ENCODE data around the gene SRRD.

DNA sequence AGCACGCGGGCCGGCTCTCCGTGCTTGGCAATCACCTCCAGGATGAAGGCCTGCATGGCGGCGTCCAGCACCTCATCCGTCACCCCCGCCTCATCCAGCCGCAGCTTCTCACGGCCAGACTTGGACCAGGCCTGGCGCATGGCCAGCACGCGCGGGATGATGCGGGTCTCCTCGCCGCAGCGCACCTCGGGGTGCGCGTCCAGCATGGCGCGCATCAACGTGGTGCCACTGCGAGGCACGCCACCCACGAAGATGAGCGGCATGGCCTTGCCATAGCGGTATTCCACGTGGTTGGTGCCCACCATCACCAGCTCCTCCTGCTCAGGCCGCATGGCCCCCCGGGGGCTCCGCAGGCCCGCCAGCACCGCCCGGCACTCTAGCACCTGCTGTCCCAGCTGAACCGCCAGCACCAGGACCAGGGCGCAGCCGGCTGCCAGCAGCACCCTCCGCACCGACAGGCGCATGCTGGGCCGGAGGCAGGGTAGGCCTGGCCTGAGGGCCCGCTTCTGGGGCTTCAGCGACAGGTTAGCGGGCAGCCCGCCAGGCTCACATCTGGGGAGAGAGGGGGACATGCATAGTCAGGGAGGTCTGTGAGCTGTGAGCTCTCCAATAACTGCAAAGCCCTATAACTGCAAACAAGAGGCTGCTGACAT is 57.6 kb downstream of the SRRD start:
- TF ChIP-seq, protein P1, sequence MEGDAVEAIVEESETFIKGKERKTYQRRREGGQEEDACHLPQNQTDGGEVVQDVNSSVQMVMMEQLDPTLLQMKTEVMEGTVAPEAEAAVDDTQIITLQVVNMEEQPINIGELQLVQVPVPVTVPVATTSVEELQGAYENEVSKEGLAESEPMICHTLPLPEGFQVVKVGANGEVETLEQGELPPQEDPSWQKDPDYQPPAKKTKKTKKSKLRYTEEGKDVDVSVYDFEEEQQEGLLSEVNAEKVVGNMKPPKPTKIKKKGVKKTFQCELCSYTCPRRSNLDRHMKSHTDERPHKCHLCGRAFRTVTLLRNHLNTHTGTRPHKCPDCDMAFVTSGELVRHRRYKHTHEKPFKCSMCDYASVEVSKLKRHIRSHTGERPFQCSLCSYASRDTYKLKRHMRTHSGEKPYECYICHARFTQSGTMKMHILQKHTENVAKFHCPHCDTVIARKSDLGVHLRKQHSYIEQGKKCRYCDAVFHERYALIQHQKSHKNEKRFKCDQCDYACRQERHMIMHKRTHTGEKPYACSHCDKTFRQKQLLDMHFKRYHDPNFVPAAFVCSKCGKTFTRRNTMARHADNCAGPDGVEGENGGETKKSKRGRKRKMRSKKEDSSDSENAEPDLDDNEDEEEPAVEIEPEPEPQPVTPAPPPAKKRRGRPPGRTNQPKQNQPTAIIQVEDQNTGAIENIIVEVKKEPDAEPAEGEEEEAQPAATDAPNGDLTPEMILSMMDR (IDR thresholded peaks at IDR 0.05) = no peak
- TF ChIP-seq POLR2A (IDR thresholded peaks at IDR 0.05) = no peak
